ENCODE data around the gene CASZ1.
A peak's percentile ranks its signal among the peaks of the same experiment; 100 is the strongest.

Gene CASZ1

GRCh38 chr1:10657088-10657847, 139.2 kb downstream of the CASZ1 start:
- H3K27me3 Mint-ChIP-seq (ENCODE audit: low read depth), result peaks cover 29% of the 10 kb centered on the region
- TF ChIP-seq, protein P1, sequence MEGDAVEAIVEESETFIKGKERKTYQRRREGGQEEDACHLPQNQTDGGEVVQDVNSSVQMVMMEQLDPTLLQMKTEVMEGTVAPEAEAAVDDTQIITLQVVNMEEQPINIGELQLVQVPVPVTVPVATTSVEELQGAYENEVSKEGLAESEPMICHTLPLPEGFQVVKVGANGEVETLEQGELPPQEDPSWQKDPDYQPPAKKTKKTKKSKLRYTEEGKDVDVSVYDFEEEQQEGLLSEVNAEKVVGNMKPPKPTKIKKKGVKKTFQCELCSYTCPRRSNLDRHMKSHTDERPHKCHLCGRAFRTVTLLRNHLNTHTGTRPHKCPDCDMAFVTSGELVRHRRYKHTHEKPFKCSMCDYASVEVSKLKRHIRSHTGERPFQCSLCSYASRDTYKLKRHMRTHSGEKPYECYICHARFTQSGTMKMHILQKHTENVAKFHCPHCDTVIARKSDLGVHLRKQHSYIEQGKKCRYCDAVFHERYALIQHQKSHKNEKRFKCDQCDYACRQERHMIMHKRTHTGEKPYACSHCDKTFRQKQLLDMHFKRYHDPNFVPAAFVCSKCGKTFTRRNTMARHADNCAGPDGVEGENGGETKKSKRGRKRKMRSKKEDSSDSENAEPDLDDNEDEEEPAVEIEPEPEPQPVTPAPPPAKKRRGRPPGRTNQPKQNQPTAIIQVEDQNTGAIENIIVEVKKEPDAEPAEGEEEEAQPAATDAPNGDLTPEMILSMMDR (IDR thresholded peaks at IDR 0.05; ENCODE audit: unreplicated experiment in 3 of 3), result no peak
- H3K4me1 Mint-ChIP-seq, result peaks cover 5% of the 10 kb centered on the region
- H3K27ac Mint-ChIP-seq, result peak overlapping the region in 1 of 3 experiments; percentile 25
- H3K4me3 Mint-ChIP-seq, result no peak overlapping the region
- peaks cover 16% of the 10 kb centered on the region for H3K36me3 Mint-ChIP-seq (ENCODE audit: low read depth)
- H3K9me3 Mint-ChIP-seq, result no peaks in the 10 kb centered on the region

DNA sequence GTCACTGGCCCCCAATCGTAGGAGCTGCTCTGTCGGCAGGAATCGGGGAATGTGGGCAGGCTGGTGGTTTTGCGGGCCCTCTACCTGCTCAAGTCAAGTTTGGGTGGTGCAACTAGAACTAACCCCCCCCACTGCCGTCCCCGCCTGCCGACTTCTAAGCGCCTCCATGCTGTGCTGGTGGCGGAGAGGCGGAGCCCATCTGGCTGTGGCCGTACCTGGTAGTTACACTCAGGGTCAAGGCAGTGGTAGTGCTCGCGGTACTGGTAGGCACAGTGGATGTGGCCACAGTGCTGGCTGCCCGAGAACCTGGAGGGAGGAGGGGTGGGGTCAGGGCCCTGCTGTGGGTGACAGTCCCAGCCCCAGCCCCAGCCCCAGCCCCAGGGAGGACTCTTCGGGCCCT, 140.0 kb downstream of the CASZ1 start:
- Mint-ChIP-seq H3K4me3 (no peak overlapping the region), H3K27me3 (ENCODE audit: low read depth) (peaks cover 32% of the 10 kb centered on the region), H3K27ac (no peak overlapping the region), H3K9me3 (no peaks in the 10 kb centered on the region), H3K4me1 (peaks cover 5% of the 10 kb centered on the region), H3K36me3 (ENCODE audit: low read depth) (peaks cover 17% of the 10 kb centered on the region)
- TF ChIP-seq, protein P1 (IDR thresholded peaks at IDR 0.05; ENCODE audit: unreplicated experiment in 3 of 3), result no peak

- H3K9me3 Mint-ChIP-seq, result no peaks in the 10 kb centered on the region
Observed at GRCh38 chr1:10655002-10655401, 141.4 kb downstream of the CASZ1 start.

GRCh38 chr1:10653370-10654125, 142.9 kb downstream of the CASZ1 start:
- H3K4me1 Mint-ChIP-seq, result peaks cover 5% of the 10 kb centered on the region
- no peaks in the 10 kb centered on the region for H3K9me3 Mint-ChIP-seq

More at GRCh38 chr1:10655002-10655401, 141.4 kb downstream of the CASZ1 start:
- Mint-ChIP-seq H3K36me3 (ENCODE audit: low read depth) (peaks cover 17% of the 10 kb centered on the region), H3K4me1 (peaks cover 5% of the 10 kb centered on the region), H3K27me3 (ENCODE audit: low read depth) (peaks cover 44% of the 10 kb centered on the region), H3K4me3 (no peak overlapping the region), H3K27ac (no peak overlapping the region)
- TF ChIP-seq, protein P1 (IDR thresholded peaks at IDR 0.05; ENCODE audit: unreplicated experiment in 3 of 3), result no peak

DNA sequence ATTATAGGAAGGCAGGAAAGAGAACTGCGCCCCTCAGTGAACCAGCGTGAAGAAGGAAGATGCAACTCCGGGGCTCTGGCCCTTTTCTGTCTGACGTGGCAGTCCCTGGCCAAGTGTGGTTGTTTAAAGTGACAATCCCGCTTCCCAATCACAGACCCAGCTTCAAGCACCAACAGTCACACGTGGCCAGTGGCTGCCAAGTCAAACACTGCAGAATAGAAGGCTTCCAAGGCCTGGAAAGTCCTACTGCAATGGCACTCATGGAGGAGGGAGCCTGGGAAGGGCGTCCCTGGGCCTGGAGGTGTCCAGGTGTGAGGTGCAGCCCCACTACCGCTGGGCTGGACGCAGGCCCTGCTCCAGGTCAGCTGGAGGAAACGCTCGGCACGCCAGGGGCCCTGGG, 143.8 kb downstream of the CASZ1 start:
- H3K27ac Mint-ChIP-seq, result no peak overlapping the region
- peaks cover 5% of the 10 kb centered on the region for H3K4me1 Mint-ChIP-seq
- H3K4me3 Mint-ChIP-seq, result no peak overlapping the region
- peaks cover 57% of the 10 kb centered on the region for H3K27me3 Mint-ChIP-seq (ENCODE audit: low read depth)
- no peaks in the 10 kb centered on the region for H3K9me3 Mint-ChIP-seq
- TF ChIP-seq, protein P1 (IDR thresholded peaks at IDR 0.05; ENCODE audit: unreplicated experiment in 3 of 3), result no peak
- peaks cover 17% of the 10 kb centered on the region for H3K36me3 Mint-ChIP-seq (ENCODE audit: low read depth)

More at GRCh38 chr1:10653370-10654125, 142.9 kb downstream of the CASZ1 start:
- H3K27ac Mint-ChIP-seq, result no peak overlapping the region
- H3K4me3 Mint-ChIP-seq, result no peak overlapping the region
- peaks cover 54% of the 10 kb centered on the region for H3K27me3 Mint-ChIP-seq (ENCODE audit: low read depth)
- peaks cover 17% of the 10 kb centered on the region for H3K36me3 Mint-ChIP-seq (ENCODE audit: low read depth)
- TF ChIP-seq, protein P1 (IDR thresholded peaks at IDR 0.05; ENCODE audit: unreplicated experiment in 3 of 3), result no peak

Data from nephron (organoid).